ENCODE results near the gene CMTR1. TPM values are rescaled to one million over a fixed set of nuclear protein-coding genes. Genes with fewer than 3 reads are reported as not detected.
"Not testable (repeated sequence)": the region's sequence is repeated elsewhere in the genome, so short reads cannot be mapped to it uniquely, and the experiment has no call there.

CMTR1 gene
- polyA plus RNA-seq: 10 to 100 TPM; 13.0 to 17.6 (median 13.8) TPM

GRCh38 chr6:37432916-37433656 is at the start of gene CMTR1:
Gene CMTR1, plus strand, starts transcription at chr6:37433221. Its CDS starts 2,409 bp downstream, at chr6:37435630.
- WGBS, 3 donors: 0 to 1% (median 1%) methylated on average over 37 to 53 of the region's 61 CpGs
- peak within 1 kb of the TSS; percentile 2 for H3K27ac ChIP-seq (ENCODE audit: low read depth, low read length)

GRCh38 chr6:37388578-37388977 is 44.4 kb upstream of the CMTR1 start:
- no peak overlapping the region for H3K27ac ChIP-seq (ENCODE audit: low read depth, low read length)

DNA sequence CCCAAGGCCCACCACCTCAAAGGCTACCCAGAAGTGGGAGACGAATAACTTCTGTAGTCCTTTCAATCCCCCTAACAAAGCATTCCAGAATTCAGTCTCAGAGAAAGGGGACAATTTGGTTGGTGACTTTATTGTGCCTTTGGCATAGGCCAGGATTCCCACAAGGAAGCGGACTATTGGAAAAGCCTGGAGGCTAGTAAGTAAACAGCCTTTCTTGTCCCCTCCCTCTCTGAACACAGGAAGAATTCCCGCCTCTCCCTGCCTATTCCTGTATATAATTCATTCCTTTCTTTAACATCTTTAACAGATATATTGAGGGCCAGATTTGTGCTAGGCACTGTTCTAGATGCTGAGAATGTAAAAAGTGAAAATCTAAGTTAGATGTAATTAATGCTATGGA is 43.2 kb upstream of the CMTR1 start:
- 97 to 98% (median 97%) methylated on average over 3 of the region's 3 CpGs for WGBS, 3 donors
- H3K27ac ChIP-seq (ENCODE audit: low read depth, low read length): no peak overlapping the region

- H3K27ac ChIP-seq (ENCODE audit: low read depth, low read length): no peak overlapping the region
- 52 to 76% (median 68%) methylated on average over 2 of the region's 2 CpGs for WGBS, 3 donors
Observed at GRCh38 chr6:37391120-37391519, 41.9 kb upstream of the CMTR1 start.

- no peak overlapping the region for H3K27ac ChIP-seq (ENCODE audit: low read depth, low read length)
- 92 to 100% (median 96%) methylated on average over 1 of the region's 1 CpG for WGBS, 3 donors
Observed at GRCh38 chr6:37392821-37393220, 40.2 kb upstream of the CMTR1 start.

- WGBS, 3 donors: 67 to 93% (median 78%) methylated on average over 1 of the region's 1 CpG
- H3K27ac ChIP-seq (ENCODE audit: low read depth, low read length): no peak overlapping the region
Observed at GRCh38 chr6:37393381-37393929, 39.6 kb upstream of the CMTR1 start.

DNA sequence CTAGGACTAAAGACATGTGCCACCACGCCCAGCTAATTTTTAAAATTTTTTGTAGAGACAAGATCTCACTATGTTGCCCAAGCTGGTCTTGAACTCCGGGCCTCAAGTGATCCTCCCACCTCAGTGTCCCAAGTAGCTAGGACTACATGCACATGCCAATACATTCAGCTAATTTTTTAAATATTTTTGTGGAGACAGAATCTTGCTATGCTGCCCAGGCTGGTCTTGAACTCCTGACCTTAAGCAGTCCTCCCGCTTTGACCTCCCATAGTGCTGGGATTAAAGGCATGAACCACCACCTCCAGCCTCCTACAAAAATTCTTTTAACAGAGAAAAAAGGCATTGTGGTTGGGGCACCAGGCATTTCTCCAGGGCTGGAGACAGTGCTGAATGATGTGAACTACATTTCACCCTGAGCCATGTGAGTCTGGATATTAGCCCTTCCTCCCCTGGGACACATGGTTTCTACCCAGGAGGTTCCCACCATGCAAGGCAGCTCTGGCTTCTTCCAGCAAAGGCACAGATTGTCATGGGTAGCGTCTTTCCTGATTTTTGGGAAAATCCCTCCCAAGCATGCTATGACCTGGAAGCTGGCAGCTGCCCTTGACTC is 36.3 kb upstream of the CMTR1 start:
- WGBS, 3 donors: 87 to 91% (median 89%) methylated on average over 4 of the region's 4 CpGs
- no peak overlapping the region for H3K27ac ChIP-seq (ENCODE audit: low read depth, low read length)

DNA sequence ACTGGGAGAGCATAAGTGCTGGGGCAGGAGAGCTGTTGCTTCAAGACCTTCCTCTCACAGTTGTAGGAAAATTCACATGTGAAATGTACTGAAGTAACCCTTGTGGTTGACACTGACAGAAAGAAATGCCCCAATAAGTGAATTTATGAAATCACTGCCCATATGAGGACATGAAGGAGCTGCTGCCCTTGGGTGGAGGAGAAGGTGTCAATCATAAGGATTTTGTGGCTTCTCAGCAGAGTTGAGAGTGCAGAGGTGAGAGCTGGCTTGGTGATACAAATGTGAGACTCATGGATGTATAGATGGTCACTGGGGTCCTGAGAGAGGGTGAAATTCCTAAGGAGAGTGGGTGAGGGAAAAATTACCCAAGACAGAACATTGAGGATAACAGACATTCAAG is 33.9 kb upstream of the CMTR1 start:
- H3K27ac ChIP-seq (ENCODE audit: low read depth, low read length): no peak overlapping the region

DNA sequence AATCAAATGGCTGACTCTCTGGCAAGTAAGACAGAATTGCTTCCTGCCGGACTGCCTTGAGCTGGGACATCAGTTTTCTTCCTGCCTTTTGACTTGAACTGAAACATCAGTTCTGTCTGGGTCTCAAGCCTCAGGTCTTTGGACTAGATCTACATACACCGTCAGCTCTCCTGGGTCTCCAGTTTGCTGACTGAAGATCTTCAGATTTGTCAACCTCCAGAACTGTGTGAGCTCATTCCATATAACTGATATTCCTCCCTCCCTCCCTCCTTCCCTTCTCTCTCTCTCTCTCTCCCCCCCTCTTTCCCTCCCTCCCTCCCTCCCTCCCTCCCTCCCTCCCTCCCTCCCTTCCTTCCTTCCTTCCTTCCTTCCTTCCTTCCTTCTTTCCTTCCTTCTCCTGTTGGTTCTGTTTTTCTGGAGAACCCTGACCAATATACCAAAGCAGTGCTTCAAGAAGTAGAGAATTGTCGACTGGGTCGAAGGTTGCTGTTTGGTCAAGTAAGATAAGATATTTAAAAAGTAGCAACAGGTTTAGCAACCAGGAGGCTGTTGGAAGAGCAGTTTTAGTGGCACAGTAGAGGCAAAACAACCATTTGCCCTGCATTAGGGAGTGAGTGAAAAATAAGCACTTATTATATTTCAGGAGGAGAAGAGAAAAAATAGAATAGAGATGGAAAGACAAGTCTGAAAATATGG is 33.1 kb upstream of the CMTR1 start:
- 47 to 74% (median 60%) methylated on average over 4 of the region's 4 CpGs for WGBS, 3 donors
- no peak overlapping the region for H3K27ac ChIP-seq (ENCODE audit: low read depth, low read length)

- not testable (repeated sequence) for H3K27ac ChIP-seq (ENCODE audit: low read depth, low read length)
Observed at GRCh38 chr6:37401658-37402057, 31.4 kb upstream of the CMTR1 start.

GRCh38 chr6:37406726-37407341 is 26.2 kb upstream of the CMTR1 start:
- no peak overlapping the region for H3K27ac ChIP-seq (ENCODE audit: low read depth, low read length)
- 47 to 75% (median 68%) methylated on average over 3 of the region's 3 CpGs for WGBS, 3 donors

- no peak overlapping the region for H3K27ac ChIP-seq (ENCODE audit: low read depth, low read length)
- WGBS, 3 donors: 68 to 75% (median 71%) methylated on average over 5 of the region's 5 CpGs
Observed at GRCh38 chr6:37407948-37408347, 25.1 kb upstream of the CMTR1 start.

DNA sequence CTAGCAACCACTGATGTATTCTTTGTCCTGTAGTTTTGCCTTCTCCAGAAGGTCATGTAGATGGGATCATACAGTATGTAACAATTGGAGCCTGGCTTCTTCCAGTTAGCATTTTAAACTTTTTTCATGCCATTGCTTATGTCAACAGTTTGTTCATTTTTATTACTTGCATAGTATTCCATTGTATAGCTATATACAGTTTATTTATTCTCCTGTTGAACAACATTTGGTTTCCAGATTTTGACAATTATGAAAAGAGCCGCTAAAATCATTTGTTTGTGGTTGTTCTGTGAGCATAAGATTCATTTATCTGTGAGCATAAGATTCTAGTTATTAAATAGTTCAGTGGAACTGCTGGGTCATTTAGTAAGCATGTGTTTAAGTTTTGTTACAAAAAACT is 23.5 kb upstream of the CMTR1 start:
- H3K27ac ChIP-seq (ENCODE audit: low read depth, low read length): no peak overlapping the region

GRCh38 chr6:37417393-37417792 is 15.6 kb upstream of the CMTR1 start:
- H3K27ac ChIP-seq (ENCODE audit: low read depth, low read length): no peak overlapping the region
- WGBS, 3 donors: 72 to 97% (median 78%) methylated on average over 2 of the region's 2 CpGs

More for the DNA sequence above, 23.5 kb upstream of the CMTR1 start:
- WGBS, 3 donors: 89 to 93% (median 92%) methylated on average over 1 of the region's 1 CpG

- WGBS, 3 donors: 69 to 74% (median 74%) methylated on average over 5 of the region's 5 CpGs
- no peak overlapping the region for H3K27ac ChIP-seq (ENCODE audit: low read depth, low read length)
Observed at GRCh38 chr6:37418722-37419121, 14.3 kb upstream of the CMTR1 start.

GRCh38 chr6:37426058-37426944 is 6.7 kb upstream of the CMTR1 start:
- no peak overlapping the region for H3K27ac ChIP-seq (ENCODE audit: low read depth, low read length)
- WGBS, 3 donors: 78 to 83% (median 83%) methylated on average over 4 of the region's 4 CpGs

DNA sequence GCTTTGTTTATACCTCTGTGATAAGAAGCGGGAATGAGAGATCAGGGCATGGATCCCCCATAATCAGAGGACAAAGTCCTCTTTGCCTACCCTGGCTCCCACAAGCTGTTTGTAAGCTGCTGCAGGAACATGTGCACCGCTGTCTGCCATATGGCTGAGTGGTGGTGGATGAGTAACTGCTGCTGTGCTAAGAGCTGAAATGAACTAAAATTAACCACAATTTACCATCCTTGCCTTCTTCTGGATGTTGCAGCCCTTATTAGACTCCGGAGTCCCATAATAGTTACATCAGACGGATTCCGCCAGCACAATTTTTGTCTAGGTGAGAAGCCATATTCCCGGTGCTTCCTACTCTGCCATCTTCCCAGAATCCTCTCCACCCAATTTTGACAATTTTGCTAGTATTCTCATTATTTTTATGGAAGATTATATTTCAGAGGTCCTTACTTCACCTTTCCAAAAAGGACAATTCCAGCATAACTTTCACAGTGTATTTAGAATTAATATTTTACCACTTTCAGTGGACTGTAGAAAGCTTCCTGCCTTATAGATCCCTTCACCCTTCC is 6.0 kb upstream of the CMTR1 start:
- H3K27ac ChIP-seq (ENCODE audit: low read depth, low read length): no peak overlapping the region
- 70 to 91% (median 87%) methylated on average over 6 of the region's 6 CpGs for WGBS, 3 donors

DNA sequence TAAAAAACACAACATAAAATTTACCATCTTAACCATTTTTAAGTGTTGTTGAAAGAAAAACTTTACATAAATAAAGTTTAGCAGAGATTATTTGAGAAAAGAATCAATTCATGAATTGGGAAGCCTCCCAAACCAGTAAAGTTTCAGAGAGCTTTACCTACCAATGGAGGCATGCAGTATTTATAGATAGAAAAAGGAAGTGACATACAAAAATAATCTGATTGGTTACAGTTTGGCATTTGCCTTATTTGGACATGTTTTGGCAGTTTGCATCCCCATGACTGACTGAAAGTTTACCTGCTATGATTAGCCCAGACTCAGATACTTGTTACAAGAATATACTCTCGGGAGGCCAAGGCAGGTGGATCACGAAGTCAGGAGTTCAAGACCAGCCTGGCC is 3.7 kb upstream of the CMTR1 start:
- WGBS, 3 donors: 41 to 93% (median 86%) methylated on average over 2 of the region's 2 CpGs
- H3K27ac ChIP-seq (ENCODE audit: low read depth, low read length): no peak overlapping the region

All from adipose tissue (tissue), 3 donors.